Stimulated activated CD4-positive, alpha-beta T cell treated with anti-CD3 and anti-CD28 coated beads, Interleukin-4, amount 100 ng/mL, for 48 hours (primary cell): ENCODE data around the gene UGT1A8.
"Not testable (repeated sequence)": the region's sequence is repeated elsewhere in the genome, so short reads cannot be mapped to it uniquely, and the experiment has no call there.

Experiments
- DNase-seq, 2 donors: peaks; one replicate each; pipeline ENCODE4 v3.0.0-alpha.2; 2020; ENCODE audit warnings: low read depth in 2 of 2

Gene UGT1A8

DNA sequence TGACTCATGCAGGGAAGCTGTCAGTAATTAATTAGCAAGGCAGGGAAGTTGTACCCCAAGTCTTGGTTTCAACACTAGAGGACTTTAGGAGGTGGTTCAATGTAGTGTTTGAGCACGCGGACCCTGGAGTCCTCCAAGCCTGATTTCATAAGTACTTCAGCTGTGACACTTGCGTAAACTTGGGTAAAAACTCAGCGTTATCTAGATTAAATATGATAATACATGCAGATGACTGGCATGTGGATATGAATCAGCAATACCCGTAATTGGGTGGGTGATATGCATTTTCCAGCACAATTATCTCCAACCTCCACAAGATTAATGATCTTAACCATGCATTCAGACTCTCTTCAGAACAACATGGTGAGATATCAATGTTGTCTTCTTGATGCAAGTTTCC is 69.5 kb downstream of the UGT1A8 start:
- DNase-seq, result no peak

DNA sequence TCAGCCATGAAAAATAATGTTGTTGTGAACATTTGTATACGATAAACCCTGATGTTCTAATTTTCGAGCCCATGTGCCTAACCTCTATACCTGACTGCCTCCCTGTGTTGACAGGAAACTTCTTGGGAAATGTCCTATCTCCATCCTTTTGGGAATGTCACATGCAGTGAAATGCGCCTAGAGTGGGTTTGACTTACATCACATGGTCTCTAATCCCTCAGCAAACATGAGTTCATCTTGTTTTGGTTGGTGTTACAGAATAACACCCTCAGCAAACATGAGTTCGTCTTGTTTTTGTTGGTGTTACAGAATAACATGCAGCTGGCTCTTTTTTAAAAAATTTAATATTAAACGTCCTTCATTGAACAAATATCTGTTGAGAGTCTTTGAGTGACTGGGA is 70.9 kb downstream of the UGT1A8 start:
- no peak for DNase-seq

- DNase-seq, result no peak
These were observed 71.6 kb downstream of the UGT1A8 start for GRCh38 chr2:233689031-233689430.

DNA sequence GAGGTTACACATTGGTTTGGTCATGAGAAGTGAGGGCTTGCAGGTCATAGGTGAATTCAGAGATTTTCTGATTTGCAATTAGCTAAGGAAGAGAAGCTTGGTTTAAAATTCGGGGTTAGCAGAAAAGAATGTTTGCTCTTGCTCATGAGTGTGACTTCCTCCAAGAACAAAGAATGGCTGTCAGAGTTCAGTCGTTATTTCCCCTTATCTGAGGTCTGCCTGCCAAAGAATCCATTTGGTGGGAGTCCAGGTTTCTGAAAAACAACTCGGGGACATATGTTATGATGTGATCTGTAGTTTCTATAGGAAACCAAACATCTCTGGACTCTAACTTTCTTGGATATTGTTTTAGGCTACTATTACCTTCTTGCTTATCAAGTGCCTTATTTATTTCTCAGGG is 72.1 kb downstream of the UGT1A8 start:
- DNase-seq, result no peak

GRCh38 chr2:233690444-233690843 is 73.0 kb downstream of the UGT1A8 start:
- no peak for DNase-seq

GRCh38 chr2:233691443-233692433 is 74.3 kb downstream of the UGT1A8 start:
- DNase-seq, result no peak

- DNase-seq, result no peak
These were observed 75.2 kb downstream of the UGT1A8 start, which contains the start of gene UGT1A6 for GRCh38 chr2:233692648-233693047. TSS of gene UGT1A6 (plus strand) at chr2:233692890. CDS start at chr2:233693005, 115 bp downstream.

DNA sequence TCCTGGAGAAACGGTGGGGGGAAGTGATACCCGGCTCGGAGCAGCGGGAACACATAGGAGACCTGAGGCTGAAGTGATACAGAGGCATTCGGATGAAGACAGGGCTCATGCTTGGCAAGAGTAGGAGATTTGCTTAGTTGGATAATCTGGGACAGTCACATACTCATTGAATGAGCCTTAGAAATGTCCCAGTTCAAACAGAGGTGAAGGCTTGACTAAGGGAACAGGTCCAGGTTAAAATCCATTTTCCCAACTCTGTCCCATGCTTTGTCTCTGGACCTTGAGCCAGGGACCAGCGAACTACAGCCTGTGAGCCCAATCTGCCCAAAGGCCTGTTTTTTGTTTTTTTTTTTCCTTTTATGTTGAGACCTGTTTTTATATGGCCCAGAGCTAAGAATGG is 76.5 kb downstream of the UGT1A8 start:
- no peak for DNase-seq

DNA sequence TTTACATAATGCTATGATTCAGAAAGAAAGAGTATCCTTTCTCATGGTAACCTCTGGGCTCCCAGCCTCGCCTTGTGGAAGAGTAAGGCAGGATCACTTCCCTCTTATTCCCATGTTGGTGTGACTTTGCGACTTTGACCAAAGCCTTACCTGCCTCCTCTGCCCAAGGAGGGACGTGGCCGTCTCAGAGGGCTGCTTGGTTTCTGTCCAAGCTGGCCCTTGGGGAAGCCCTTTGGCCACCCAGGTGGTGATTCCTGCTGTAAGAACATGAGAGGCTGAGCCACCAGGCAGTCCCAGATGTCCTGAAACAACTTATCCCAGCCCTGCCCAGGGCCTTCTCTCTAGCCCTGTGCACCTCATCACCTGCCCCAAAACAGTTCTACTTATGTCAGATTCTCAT is 81.3 kb downstream of the UGT1A8 start:
- DNase-seq, result no peak

- no peak for DNase-seq
These were observed 82.1 kb downstream of the UGT1A8 start for GRCh38 chr2:233699424-233700027.

GRCh38 chr2:233700028-233700635 is 82.7 kb downstream of the UGT1A8 start:
- no peak for DNase-seq

GRCh38 chr2:233700842-233701241 is 83.4 kb downstream of the UGT1A8 start:
- not testable (repeated sequence) for DNase-seq

- no peak for DNase-seq
These were observed 84.8 kb downstream of the UGT1A8 start for GRCh38 chr2:233702238-233702637.

DNA sequence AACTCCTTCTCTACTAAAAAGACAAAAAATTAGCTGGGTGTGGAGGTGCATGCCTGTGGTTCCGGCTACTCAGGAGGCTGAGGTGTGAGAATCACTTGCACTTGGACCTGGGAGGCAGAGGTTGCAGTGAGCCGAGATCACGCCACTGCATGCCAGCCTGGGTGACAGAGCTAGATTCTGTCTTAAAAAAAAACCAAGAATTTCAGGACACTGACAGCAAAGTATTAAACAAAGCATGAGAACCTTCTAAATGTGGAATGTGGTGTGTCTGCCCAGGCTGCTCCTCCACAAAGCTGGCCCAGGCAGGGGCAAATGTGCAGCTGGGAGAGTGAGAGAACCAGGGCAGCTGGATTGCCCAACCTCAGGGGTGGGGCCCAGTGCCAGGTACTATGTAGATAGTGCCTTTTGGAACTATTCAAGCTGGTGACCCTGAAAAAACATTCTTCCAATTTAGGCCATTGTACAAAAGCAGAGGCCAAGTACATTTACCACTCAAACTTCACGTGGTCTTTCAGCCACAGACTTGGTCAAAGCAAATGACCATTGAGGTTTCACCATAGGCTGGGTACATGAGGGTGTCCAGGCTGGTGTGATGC is 88.6 kb downstream of the UGT1A8 start:
- DNase-seq, result no peak

DNA sequence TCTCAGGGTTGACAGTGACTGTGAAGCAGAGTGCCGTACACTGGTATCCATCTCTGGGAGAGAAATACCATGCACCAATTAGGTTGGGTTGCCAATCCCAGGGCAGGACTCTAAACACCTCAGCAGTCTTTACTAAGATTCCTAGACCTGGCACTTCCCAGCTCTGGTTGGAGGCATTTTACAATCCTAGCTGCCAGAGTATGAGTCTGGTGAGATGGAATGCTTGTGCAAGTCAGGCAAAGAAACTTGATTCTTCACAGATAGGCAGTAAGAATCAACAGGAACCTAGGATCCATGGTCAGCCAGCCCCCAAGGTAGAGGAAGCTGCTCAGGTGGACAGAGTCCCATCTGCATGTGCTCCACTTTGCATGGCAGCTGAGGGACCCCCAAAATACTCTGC is 89.3 kb downstream of the UGT1A8 start:
- DNase-seq, result no peak

DNA sequence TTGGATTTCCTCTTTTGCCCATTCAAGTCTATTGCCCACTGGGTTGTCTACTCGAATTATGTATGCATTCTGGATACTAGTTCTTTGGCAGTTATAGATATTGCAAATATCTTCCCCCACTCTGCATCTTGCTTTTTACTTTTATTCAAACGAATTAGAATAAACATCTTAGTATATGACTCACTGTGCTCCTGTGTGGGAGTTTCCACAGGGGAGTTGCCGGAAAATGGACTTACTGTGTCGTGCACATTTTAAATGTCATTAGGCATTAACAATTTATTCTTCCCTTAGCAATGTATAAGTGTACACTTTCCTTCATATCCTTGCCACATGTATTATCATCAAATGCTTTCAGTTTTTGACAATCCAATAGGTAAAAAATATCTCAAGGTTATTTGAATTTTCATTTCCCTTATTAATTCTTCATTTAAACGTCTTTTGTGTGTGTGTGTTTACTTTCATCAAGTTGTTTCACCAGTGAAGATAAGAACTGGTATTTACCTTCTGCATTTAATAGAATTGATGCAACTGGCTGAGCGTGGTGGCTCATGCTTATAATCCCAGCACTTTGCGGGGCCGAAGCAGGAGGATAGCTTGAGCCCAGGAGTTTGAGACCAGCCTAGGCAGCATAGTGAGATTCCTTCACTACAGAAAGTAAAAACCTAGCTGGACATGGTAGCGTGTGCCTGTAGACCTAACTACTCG is 90.7 kb downstream of the UGT1A8 start:
- no peak for DNase-seq

DNA sequence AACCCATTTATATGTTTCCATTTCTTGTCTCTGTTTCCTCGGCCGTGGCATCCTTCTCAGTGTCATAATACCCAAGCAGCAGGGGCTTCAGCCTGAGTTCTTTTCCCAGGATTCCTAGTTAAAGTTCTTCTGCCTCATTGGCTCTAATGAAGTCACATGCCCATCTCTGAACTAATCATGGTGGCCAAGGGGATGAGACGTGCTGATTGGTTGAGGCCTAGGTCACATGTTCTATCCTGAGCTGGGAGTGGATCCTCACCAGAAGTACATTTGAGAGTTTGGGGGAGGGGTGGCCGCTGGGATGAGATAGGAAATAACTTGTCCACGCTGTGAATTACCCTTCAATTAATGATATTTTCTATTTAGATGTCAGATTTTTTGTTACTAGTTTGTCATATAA is 91.5 kb downstream of the UGT1A8 start:
- DNase-seq, result no peak

DNA sequence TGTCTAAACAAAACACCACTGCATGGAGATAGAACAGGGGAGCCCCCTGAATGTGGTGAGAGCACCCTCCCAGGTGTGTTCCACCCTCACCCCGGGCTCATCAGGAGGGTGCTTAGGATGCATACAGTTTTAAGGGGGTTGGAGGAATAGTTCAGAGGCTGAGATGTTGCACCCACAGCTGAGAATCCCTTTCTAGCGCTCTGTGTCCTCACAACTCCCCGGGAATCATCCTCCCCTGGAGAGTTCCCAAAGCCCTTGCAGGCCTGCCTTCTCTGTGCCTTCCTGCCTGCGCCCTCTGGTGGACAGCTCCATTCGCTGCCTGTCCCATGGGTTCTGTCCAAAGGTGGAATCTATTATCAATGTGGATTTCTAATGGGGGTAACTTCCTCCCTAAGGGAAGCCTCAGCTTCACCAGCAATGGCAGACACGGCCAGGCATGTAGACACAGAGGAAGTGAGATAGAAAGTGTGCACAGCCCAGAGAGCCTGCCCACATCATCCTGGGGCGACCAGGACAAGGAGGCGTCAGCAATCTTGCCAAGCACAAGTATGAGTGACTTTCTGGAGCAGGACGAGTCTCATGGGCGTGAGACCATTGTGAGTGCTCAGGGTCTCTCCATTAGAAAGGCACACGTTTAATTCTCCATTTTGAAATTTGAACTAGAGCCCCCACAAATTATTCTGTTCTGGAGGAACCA is 94.0 kb downstream of the UGT1A8 start:
- peak; percentile 55 to 70 for DNase-seq

GRCh38 chr2:233712611-233713261 is 95.3 kb downstream of the UGT1A8 start, which contains the start of gene UGT1A5:
TSS of gene UGT1A5 (plus strand) at chr2:233712907. CDS start at chr2:233712992, 85 bp downstream.
- DNase-seq, result no peak

DNA sequence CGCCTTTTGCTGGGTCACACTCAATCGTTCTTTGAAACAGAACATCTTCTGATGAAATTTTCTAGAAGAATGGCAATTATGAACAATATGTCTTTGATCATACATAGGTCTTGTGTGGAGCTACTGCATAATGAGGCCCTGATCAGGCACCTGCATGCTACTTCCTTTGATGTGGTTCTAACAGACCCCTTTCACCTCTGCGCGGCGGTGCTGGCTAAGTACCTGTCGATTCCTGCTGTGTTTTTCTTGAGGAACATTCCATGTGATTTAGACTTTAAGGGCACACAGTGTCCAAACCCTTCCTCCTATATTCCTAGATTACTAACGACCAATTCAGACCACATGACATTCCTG is 95.8 kb downstream of the UGT1A8 start:
- no peak for DNase-seq
